IMR-90 (cell line): ENCODE measurements around the gene NEK5. TPM values are rescaled to one million over a fixed set of nuclear protein-coding genes. Genes with fewer than 3 reads are reported as not detected.

ENCODE experiments used
- ATAC-seq: fragments of 200-7000 bp; cut with Tn5 transposase; 2 replicates; pipeline ENCODE4 v1.9.1; 2020; ENCODE audit warnings: low read depth, mild to moderate bottlenecking, moderate library complexity
- BruUV-seq: library from RNA; stranded (reverse); fragments of 400-500 nt; replicated peaks from 2 replicates; lab custom pipeline; 2021; lab: Mats Ljungman, UMichigan
- CTCF ChIA-PET: fragments of 300-600 bp; formaldehyde crosslinking; extraction: SDS; loops from one replicate; lab custom pipeline; 2021; ENCODE audit warnings: antibody characterized with exemption; lab: Yijun Ruan, JAX
- POLR2A ChIA-PET: fragments of 300-600 bp; sonication (Branson Sonifier 250); formaldehyde crosslinking; loops from one replicate; lab custom pipeline; 2022; ENCODE audit warnings: antibody characterized with exemption; ENCODE audit not compliant: unreplicated experiment; lab: Charles Lee
- DNase-seq: peaks from one replicate; pipeline ENCODE4 v3.0.0; 2013
- H2AFZ ChIP-seq: replicated peaks from 2 replicates; pipeline ENCODE3; 2013; ENCODE audit warnings: low read length, mild to moderate bottlenecking; ENCODE audit not compliant: poor library complexity
- H2AK5ac ChIP-seq: 2 replicates; pipeline ENCODE4 v1.6.1; 2013; ENCODE audit warnings: low read depth, low read length, inconsistent platforms
- H2AK9ac ChIP-seq: replicated peaks from 2 replicates; pipeline ENCODE3; 2013; ENCODE audit warnings: mild to moderate bottlenecking, low read depth, low read length, moderate library complexity; ENCODE audit not compliant: poor library complexity
- H2BK120ac ChIP-seq: 2 replicates; pipeline ENCODE4 v1.6.1; 2013; ENCODE audit warnings: low read depth, low read length, inconsistent platforms
- H2BK15ac ChIP-seq: 3 replicates; pipeline ENCODE4 v1.6.1; 2013; ENCODE audit warnings: low read depth, low read length, inconsistent platforms
- H2BK20ac ChIP-seq: 2 replicates; pipeline ENCODE4 v1.6.1; 2013; ENCODE audit warnings: low read depth, mild to moderate bottlenecking, inconsistent platforms, low read length, moderate library complexity
- H2BK5ac ChIP-seq: 2 replicates; pipeline ENCODE4 v1.6.1; 2013; ENCODE audit warnings: mild to moderate bottlenecking, low read depth, low read length, inconsistent platforms; ENCODE audit not compliant: poor library complexity, severe bottlenecking
- H3K14ac ChIP-seq: replicated peaks from 2 replicates; pipeline ENCODE4 v1.6.1; 2013; ENCODE audit warnings: low read depth, low read length, inconsistent platforms
- H3K18ac ChIP-seq: 2 replicates; pipeline ENCODE4 v1.6.1; 2013; ENCODE audit warnings: low read depth, low read length, control low read depth
- H3K23ac ChIP-seq: 2 replicates; pipeline ENCODE4 v1.6.1; 2013; ENCODE audit warnings: low read depth, low read length, inconsistent platforms
- H3K27ac ChIP-seq: 2 replicates; pipeline ENCODE4 v1.5.1; 2013; ENCODE audit warnings: mild to moderate bottlenecking, control low read depth, low read length; ENCODE audit not compliant: insufficient read depth
- H3K27me3 ChIP-seq: 2 replicates; pipeline ENCODE4 v1.6.1; 2013; ENCODE audit warnings: low read length; ENCODE audit not compliant: control insufficient read depth, insufficient read depth
- H3K36me3 ChIP-seq: 2 replicates; pipeline ENCODE4 v1.6.1; 2013; ENCODE audit warnings: low read length, mixed read lengths; ENCODE audit not compliant: control insufficient read depth, insufficient read depth
- H3K4ac ChIP-seq: 2 replicates; pipeline ENCODE4 v1.6.1; 2013; ENCODE audit warnings: low read depth, low read length, inconsistent platforms
- H3K4me1 ChIP-seq: 2 replicates; pipeline ENCODE4 v1.6.1; 2013; ENCODE audit warnings: low read length, mixed read lengths; ENCODE audit not compliant: control insufficient read depth, insufficient read depth
- H3K4me2 ChIP-seq: 2 replicates; pipeline ENCODE4 v1.6.1; 2013; ENCODE audit warnings: low read depth, mild to moderate bottlenecking, control low read depth, low read length, moderate library complexity
- H3K4me3 ChIP-seq: 2 replicates; pipeline ENCODE4 v1.5.1; 2013; ENCODE audit warnings: low read depth, mild to moderate bottlenecking, control low read depth, low read length, moderate library complexity; ENCODE audit not compliant: insufficient read depth
- H3K56ac ChIP-seq: 2 replicates; pipeline ENCODE4 v1.6.1; 2013; ENCODE audit warnings: low read length, inconsistent platforms; ENCODE audit not compliant: insufficient read depth; ENCODE audit errors: extremely low read depth
- H3K79me1 ChIP-seq, 2 experiments: 2 replicates each; pipeline ENCODE4 v1.6.1; 2013; ENCODE audit warnings: low read length in 2 of 2, inconsistent platforms in 1 of 2, low read depth in 1 of 2
- H3K9ac ChIP-seq: 2 replicates; pipeline ENCODE4 v1.6.1; 2013; ENCODE audit warnings: low read depth, low read length, control low read depth
- H3K9me1 ChIP-seq: 2 replicates; pipeline ENCODE4 v1.6.1; 2013; ENCODE audit warnings: low read length, inconsistent platforms; ENCODE audit not compliant: insufficient read depth
- H3K9me3 ChIP-seq: 2 replicates; pipeline ENCODE4 v1.6.1; 2013; ENCODE audit warnings: low read length; ENCODE audit not compliant: control insufficient read depth, insufficient read depth
- H4K20me1 ChIP-seq: 2 replicates; pipeline ENCODE4 v1.6.1; 2013; ENCODE audit warnings: low read length, inconsistent platforms; ENCODE audit not compliant: insufficient read depth
- H4K5ac ChIP-seq: 2 replicates; pipeline ENCODE4 v1.6.1; 2013; ENCODE audit warnings: mild to moderate bottlenecking, low read depth, low read length, control low read depth
- H4K8ac ChIP-seq, 2 experiments: 2 replicates each; pipeline ENCODE4 v1.6.1; 2013; ENCODE audit warnings: low read depth in 2 of 2, low read length in 2 of 2, control low read depth in 1 of 2, inconsistent platforms in 1 of 2
- H4K91ac ChIP-seq: 2 replicates; pipeline ENCODE4 v1.6.1; 2013; ENCODE audit warnings: low read depth, low read length, inconsistent platforms; ENCODE audit not compliant: insufficient read depth
- BHLHE40 ChIP-seq: fragments of 150-350 bp; IDR thresholded peaks from 2 replicates; pipeline ENCODE4 v1.6.1; 2016; ENCODE audit warnings: mild to moderate bottlenecking, low read depth, low read length
- CEBPB ChIP-seq: IDR thresholded peaks from 2 replicates; pipeline ENCODE4 v1.6.1; 2012; ENCODE audit warnings: low read depth, low read length, improper control_type of control experiment
- CHD1 ChIP-seq: IDR thresholded peaks from 2 replicates; pipeline ENCODE4 v1.6.1; 2012; ENCODE audit warnings: low read depth, low read length, improper control_type of control experiment
- CTCF ChIP-seq: conservative IDR thresholded peaks from 2 replicates; pipeline ENCODE4 v1.5.1; 2012; ENCODE audit warnings: mild to moderate bottlenecking, low read depth, low read length, improper control_type of control experiment
- FOS ChIP-seq: fragments of 150-350 bp; IDR thresholded peaks from 2 replicates; pipeline ENCODE4 v1.6.1; 2016; ENCODE audit warnings: low read depth, low read length
- MAFK ChIP-seq: IDR thresholded peaks from 2 replicates; pipeline ENCODE4 v1.6.1; 2012; ENCODE audit warnings: low read depth, low read length, improper control_type of control experiment
- MAZ ChIP-seq: IDR thresholded peaks from 2 replicates; pipeline ENCODE4 v1.6.1; 2012; ENCODE audit warnings: low read depth, mild to moderate bottlenecking, low read length, improper control_type of control experiment, moderate library complexity, borderline replicate concordance
- MXI1 ChIP-seq: IDR thresholded peaks from 2 replicates; pipeline ENCODE4 v1.6.1; 2012; ENCODE audit warnings: low read depth, mild to moderate bottlenecking, low read length, moderate library complexity, borderline replicate concordance
- NFE2L2 ChIP-seq: fragments of 150-350 bp; IDR thresholded peaks from 2 replicates; pipeline ENCODE4 v1.6.1; 2016; ENCODE audit warnings: low read depth, mild to moderate bottlenecking, low read length
- POLR2A ChIP-seq: IDR thresholded peaks from 2 replicates; pipeline ENCODE4 v1.6.1; 2012; ENCODE audit warnings: mild to moderate bottlenecking, low read depth, low read length
- RAD21 ChIP-seq: IDR thresholded peaks from 2 replicates; pipeline ENCODE4 v1.6.1; 2012; ENCODE audit warnings: low read length, improper control_type of control experiment
- RCOR1 ChIP-seq: IDR thresholded peaks from 2 replicates; pipeline ENCODE4 v1.6.1; 2012; ENCODE audit warnings: mild to moderate bottlenecking, low read length, improper control_type of control experiment; ENCODE audit not compliant: insufficient replicate concordance
- RFX5 ChIP-seq: IDR thresholded peaks from 2 replicates; pipeline ENCODE4 v1.8.0; 2012; ENCODE audit warnings: low read depth, mild to moderate bottlenecking, low read length, moderate library complexity
- USF2 ChIP-seq: fragments of 150-350 bp; IDR thresholded peaks from 2 replicates; pipeline ENCODE4 v1.6.1; 2017; ENCODE audit warnings: mild to moderate bottlenecking, antibody characterized with exemption, low read length, low read depth
- WGBS, 2 experiments: methylation state at CpG; one replicate each; pipeline versions ENCODE4 v1.1.5 to v1.1.7; 2013; ENCODE audit warnings: missing lambda C conversion rate in 2 of 2; ENCODE audit not compliant: insufficient read length in 1 of 2; ENCODE audit errors: extremely low coverage in 2 of 2; 5-methylcytosine and 5-hydroxymethylcytosine counted together
- dilution Hi-C: fragments of 300-500 bp; cut with HindIII; formaldehyde crosslinking; loops from one replicate; pipeline ENCODE4 v1.14.3; 2018; ENCODE audit warnings: low sequenced_read_pairs; ENCODE audit not compliant: unreplicated experiment
- in situ Hi-C: fragments of 300-500 bp; cut with MboI; formaldehyde crosslinking; loops from 3 replicates; pipeline ENCODE4 v1.14.3; 2019; ENCODE audit warnings: low sequenced_read_pairs, inconsistent platforms, mixed read lengths
- intact Hi-C: fragments of 100-400 bp; cut with micrococcal nuclease; formaldehyde crosslinking; loops from 2 replicates; pipeline ENCODE4 v1.10.0; 2022
- polyA plus RNA-seq, 3 experiments: library from polyadenylated mRNA; depleted of rRNA; stranded (reverse); fragments of >200 nt; gene quantifications; 2 replicates each; pipeline ENCODE4 v1.2.3, GENCODE V29; 2012; ENCODE audit warnings: low replicate concordance in 1 of 3
- total RNA-seq: library from RNA; depleted of rRNA; stranded (reverse); fragments of >200 nt; gene quantifications from 2 replicates; pipeline ENCODE4 v1.2.3, GENCODE V29; 2012
- TF ChIP-seq, protein P1 (sequence below): fragments of 150-350 bp; IDR thresholded peaks from 2 replicates; pipeline ENCODE4 v1.6.1; 2016; ENCODE audit warnings: low read depth, mild to moderate bottlenecking, low read length, moderate library complexity, borderline replicate concordance

NEK5 gene
- total and polyA plus RNA-seq, 2 of the 4 experiments (the other 2 are of a cell fraction) = not detected

- Histone ChIP-seq H3K18ac (no peak overlapping the region), H2BK5ac (no peak overlapping the region), H3K9me1 (no peaks in the 10 kb centered on the region), H4K20me1 (no peaks in the 10 kb centered on the region), H2AK9ac (no peak overlapping the region), H4K8ac (no peak overlapping the region), H2BK15ac (no peak overlapping the region), H3K27ac (no peak overlapping the region), H3K23ac (no peak overlapping the region), H2AFZ (no peak overlapping the region), H3K9me3 (no peaks in the 10 kb centered on the region), H2BK20ac (no peak overlapping the region), H3K9ac (no peak overlapping the region), H3K56ac (no peak overlapping the region), H2AK5ac (no peak overlapping the region), H4K91ac (no peak overlapping the region), H3K27me3 (peaks cover 39% of the 10 kb centered on the region), H3K4me1 (peaks cover 3% of the 10 kb centered on the region), H2BK120ac (no peak overlapping the region), H3K14ac (no peak overlapping the region), H3K36me3 (no peaks in the 10 kb centered on the region), H3K79me1 (no peaks in the 10 kb centered on the region), H3K4ac (no peak overlapping the region), H4K5ac (no peak overlapping the region), H3K4me3 (no peak overlapping the region), H3K4me2 (no peak overlapping the region)
- no TSS peak for BruUV-seq
- ChIA-PET POLR2A (no interaction called here), CTCF (no interaction called here)
- intact Hi-C loops = no loop called here
- TF ChIP-seq CTCF = no peak
- no peak for TF ChIP-seq CEBPB
- no peak for TF ChIP-seq RAD21
- no peak for TF ChIP-seq MAZ
- TF ChIP-seq MAFK = no peak
- TF ChIP-seq USF2 = no peak
- no peak for TF ChIP-seq BHLHE40
- TF ChIP-seq POLR2A = no peak
- no peak for TF ChIP-seq NFE2L2
- TF ChIP-seq, protein P1, sequence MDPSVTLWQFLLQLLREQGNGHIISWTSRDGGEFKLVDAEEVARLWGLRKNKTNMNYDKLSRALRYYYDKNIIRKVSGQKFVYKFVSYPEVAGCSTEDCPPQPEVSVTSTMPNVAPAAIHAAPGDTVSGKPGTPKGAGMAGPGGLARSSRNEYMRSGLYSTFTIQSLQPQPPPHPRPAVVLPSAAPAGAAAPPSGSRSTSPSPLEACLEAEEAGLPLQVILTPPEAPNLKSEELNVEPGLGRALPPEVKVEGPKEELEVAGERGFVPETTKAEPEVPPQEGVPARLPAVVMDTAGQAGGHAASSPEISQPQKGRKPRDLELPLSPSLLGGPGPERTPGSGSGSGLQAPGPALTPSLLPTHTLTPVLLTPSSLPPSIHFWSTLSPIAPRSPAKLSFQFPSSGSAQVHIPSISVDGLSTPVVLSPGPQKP = no peak
- TF ChIP-seq RCOR1 = no peak
- no peak for TF ChIP-seq FOS
- TF ChIP-seq RFX5 = no peak
- no peak for TF ChIP-seq CHD1
- no peak for TF ChIP-seq MXI1
- WGBS, 2 experiments = no CpG with 5 or more reads among the region's 2 CpGs
- in situ Hi-C loops = no loop called here
- dilution Hi-C loops = no loop called here
- ATAC-seq (no peak), DNase-seq (no peak)
Observed at GRCh38 chr13:51993713-51994112, 135.2 kb downstream of the NEK5 start.
